OCI-LY1 (cell line): ENCODE measurements around the gene DYRK2.

ENCODE experiments used
- H2AFZ ChIP-seq: fragments of 200-600 bp; sonication (generic), shearing (Covaris generic); 2 replicates; pipeline ENCODE4 v1.6.0; 2014; ENCODE audit warnings: antibody characterized with exemption, mild to moderate bottlenecking, low read length
- H3F3A ChIP-seq: fragments of 200-600 bp; sonication (generic), shearing (Covaris generic); 2 replicates; pipeline ENCODE4 v1.6.0; 2014; ENCODE audit warnings: mild to moderate bottlenecking, antibody characterized with exemption, low read length, moderate library complexity; ENCODE audit not compliant: insufficient read depth
- H3K27ac ChIP-seq: fragments of 200-600 bp; sonication (generic); 2 replicates; pipeline ENCODE4 v1.5.1; 2014; ENCODE audit warnings: low read length, mixed run types, mild to moderate bottlenecking, low read depth; ENCODE audit not compliant: poor library complexity, severe bottlenecking
- H3K27me3 ChIP-seq: fragments of 200-600 bp; sonication (generic); 2 replicates; pipeline ENCODE4 v1.6.0; 2014; ENCODE audit warnings: antibody characterized with exemption, mild to moderate bottlenecking, low read length, moderate library complexity; ENCODE audit not compliant: insufficient read depth
- H3K36me3 ChIP-seq: fragments of 200-600 bp; sonication (generic); 2 replicates; pipeline ENCODE4 v1.6.1; 2014; ENCODE audit warnings: mild to moderate bottlenecking, antibody characterized with exemption, low read length, moderate library complexity, mixed read lengths; ENCODE audit not compliant: insufficient read depth
- H3K4me1 ChIP-seq: fragments of 200-600 bp; sonication (generic); 2 replicates; pipeline ENCODE4 v1.5.1; 2014; ENCODE audit warnings: mild to moderate bottlenecking, low read length, moderate library complexity; ENCODE audit not compliant: insufficient read depth, severe bottlenecking
- H3K4me2 ChIP-seq: fragments of 200-600 bp; sonication (generic), shearing (Covaris generic); 2 replicates; pipeline ENCODE4 v1.6.1; 2014; ENCODE audit warnings: low read length
- H3K4me3 ChIP-seq: fragments of 200-600 bp; sonication (generic); 2 replicates; pipeline ENCODE4 v1.5.1; 2014; ENCODE audit warnings: low read length, low read depth, mild to moderate bottlenecking, mixed read lengths; ENCODE audit not compliant: poor library complexity, severe bottlenecking
- H3K79me2 ChIP-seq: fragments of 200-600 bp; shearing (Covaris generic); 2 replicates; pipeline ENCODE4 v1.6.1; 2016; ENCODE audit warnings: mixed run types, low read length, mixed read lengths; ENCODE audit not compliant: insufficient read depth
- H3K9ac ChIP-seq: fragments of 200-600 bp; sonication (generic), shearing (Covaris generic); 2 replicates; pipeline ENCODE4 v1.6.1; 2014; ENCODE audit warnings: mild to moderate bottlenecking, low read length, mixed read lengths
- H3K9me2 ChIP-seq: fragments of 200-600 bp; sonication (generic), shearing (Covaris generic); 2 replicates; pipeline ENCODE4 v1.6.1; 2014; ENCODE audit warnings: low read depth, mild to moderate bottlenecking, low read length, mixed read lengths
- H3K9me3 ChIP-seq: fragments of 200-600 bp; shearing (Covaris generic); 2 replicates; pipeline ENCODE4 v1.6.1; 2014; ENCODE audit warnings: low read length, mixed read lengths
- H4K20me1 ChIP-seq: fragments of 200-600 bp; sonication (generic), shearing (Covaris generic); 2 replicates; pipeline ENCODE4 v1.6.0; 2016; ENCODE audit warnings: mild to moderate bottlenecking, low read length; ENCODE audit not compliant: insufficient read depth
- EZH2 ChIP-seq: fragments of 200-600 bp; sonication (generic), shearing (Covaris generic); IDR thresholded peaks from 2 replicates; pipeline ENCODE4 v1.8.0; 2017; ENCODE audit warnings: borderline replicate concordance, mixed run types, mild to moderate bottlenecking, antibody characterized with exemption, low read length, moderate library complexity, mixed read lengths
- TF ChIP-seq, protein P1 (sequence below): fragments of 200-600 bp; sonication (generic), shearing (Covaris generic); IDR thresholded peaks from 2 replicates; pipeline ENCODE4 v1.5.1; 2017; ENCODE audit warnings: mild to moderate bottlenecking, antibody characterized with exemption, low read length, moderate library complexity, mixed read lengths

The DYRK2 gene

DNA sequence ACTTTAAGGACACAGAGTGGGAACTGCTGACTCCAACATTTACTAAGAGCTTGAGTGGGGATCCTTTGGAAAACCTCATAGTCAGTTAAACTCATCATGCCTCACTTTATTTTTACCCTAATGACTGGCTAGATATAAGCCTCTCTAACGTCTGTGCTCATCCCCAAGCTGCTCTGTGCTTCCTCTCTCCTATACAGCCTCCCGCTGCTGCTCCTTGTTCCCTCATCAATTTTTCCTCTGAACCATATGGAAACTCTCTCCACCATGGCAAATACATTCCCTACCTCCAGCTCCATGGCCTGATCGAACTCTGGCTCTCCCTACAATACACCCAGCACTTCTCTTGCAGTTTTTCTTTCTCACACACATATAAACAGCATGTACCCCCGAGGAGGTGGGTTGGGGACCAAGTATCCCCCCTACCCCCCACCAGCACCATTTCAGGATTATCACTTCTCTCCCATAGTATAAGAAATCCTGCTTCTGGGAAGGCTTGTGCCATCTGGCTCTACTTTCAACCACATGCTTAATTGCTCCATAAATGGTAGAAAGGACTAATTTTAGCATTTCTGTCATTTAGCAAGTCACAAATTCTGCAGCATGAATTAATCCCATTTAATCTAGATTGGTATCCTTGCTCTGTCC, 39.2 kb upstream of the DYRK2 start:
- no peak overlapping the region for H3K4me3 ChIP-seq
- no peaks in the 10 kb centered on the region for H3K4me1 ChIP-seq
- no peak overlapping the region for H2AFZ ChIP-seq
- no peak overlapping the region for H3K9ac ChIP-seq
- H3K4me2 ChIP-seq: no peak overlapping the region
- H3K27ac ChIP-seq: no peak overlapping the region
- no peaks in the 10 kb centered on the region for H3K36me3 ChIP-seq
- H3K9me3 ChIP-seq: no peaks in the 10 kb centered on the region
- H3F3A ChIP-seq: no peaks in the 10 kb centered on the region
- H3K9me2 ChIP-seq: no peaks in the 10 kb centered on the region
- no peaks in the 10 kb centered on the region for H3K27me3 ChIP-seq
- no peaks in the 10 kb centered on the region for H4K20me1 ChIP-seq
- H3K79me2 ChIP-seq: no peaks in the 10 kb centered on the region
- TF ChIP-seq, protein P1, sequence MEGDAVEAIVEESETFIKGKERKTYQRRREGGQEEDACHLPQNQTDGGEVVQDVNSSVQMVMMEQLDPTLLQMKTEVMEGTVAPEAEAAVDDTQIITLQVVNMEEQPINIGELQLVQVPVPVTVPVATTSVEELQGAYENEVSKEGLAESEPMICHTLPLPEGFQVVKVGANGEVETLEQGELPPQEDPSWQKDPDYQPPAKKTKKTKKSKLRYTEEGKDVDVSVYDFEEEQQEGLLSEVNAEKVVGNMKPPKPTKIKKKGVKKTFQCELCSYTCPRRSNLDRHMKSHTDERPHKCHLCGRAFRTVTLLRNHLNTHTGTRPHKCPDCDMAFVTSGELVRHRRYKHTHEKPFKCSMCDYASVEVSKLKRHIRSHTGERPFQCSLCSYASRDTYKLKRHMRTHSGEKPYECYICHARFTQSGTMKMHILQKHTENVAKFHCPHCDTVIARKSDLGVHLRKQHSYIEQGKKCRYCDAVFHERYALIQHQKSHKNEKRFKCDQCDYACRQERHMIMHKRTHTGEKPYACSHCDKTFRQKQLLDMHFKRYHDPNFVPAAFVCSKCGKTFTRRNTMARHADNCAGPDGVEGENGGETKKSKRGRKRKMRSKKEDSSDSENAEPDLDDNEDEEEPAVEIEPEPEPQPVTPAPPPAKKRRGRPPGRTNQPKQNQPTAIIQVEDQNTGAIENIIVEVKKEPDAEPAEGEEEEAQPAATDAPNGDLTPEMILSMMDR: no peak

DNA sequence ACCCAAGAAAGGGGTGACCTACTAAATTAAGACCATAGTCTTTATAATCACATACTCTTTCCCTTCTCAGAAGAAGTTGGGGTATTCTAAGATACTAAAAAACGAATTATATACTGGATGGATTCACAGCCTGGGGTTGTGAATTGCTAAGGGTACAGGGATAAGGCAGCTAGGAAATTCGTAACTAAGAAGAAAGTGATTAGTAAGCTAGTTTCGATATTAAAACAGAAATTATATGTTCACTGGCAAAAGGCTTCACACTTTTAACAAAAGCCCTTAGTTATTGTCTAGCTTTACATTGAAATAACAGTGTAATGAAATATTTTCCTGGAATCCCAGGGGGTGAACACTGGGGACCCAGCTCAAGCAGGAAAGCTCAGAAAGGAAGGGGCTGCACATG, 35.5 kb upstream of the DYRK2 start:
- no peak for TF ChIP-seq EZH2
- TF ChIP-seq, protein P1: no peak
- Histone ChIP-seq H3K9me2 (no peaks in the 10 kb centered on the region), H3K27me3 (no peaks in the 10 kb centered on the region), H3K4me1 (no peaks in the 10 kb centered on the region), H3K4me2 (no peak overlapping the region), H3F3A (no peaks in the 10 kb centered on the region), H4K20me1 (no peaks in the 10 kb centered on the region), H3K9me3 (no peaks in the 10 kb centered on the region), H3K36me3 (no peaks in the 10 kb centered on the region), H3K27ac (no peak overlapping the region), H3K9ac (no peak overlapping the region), H3K79me2 (no peaks in the 10 kb centered on the region), H2AFZ (no peak overlapping the region), H3K4me3 (no peak overlapping the region)

DNA sequence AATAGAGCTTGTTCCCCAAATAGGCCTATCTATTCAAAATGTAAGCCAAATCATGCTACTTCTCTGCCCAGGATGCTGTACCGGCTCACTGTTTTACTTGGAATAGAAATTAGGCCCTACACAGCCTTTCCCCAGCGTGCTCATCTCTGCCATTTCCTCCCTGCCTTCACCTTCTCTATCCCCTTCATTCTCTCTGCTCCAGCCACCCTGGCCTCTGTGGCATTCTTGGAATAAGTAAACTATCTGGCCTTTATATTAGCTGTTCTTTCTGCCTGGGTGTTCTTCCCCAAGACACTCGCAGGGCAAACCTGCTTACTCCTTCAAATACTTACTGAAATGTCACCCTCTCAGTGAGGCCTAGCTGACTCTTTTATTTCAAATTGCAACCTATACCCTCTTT, 30.9 kb upstream of the DYRK2 start:
- Histone ChIP-seq H3F3A (no peaks in the 10 kb centered on the region), H3K4me1 (no peaks in the 10 kb centered on the region), H3K9ac (no peak overlapping the region), H3K27ac (no peak overlapping the region), H3K9me2 (no peaks in the 10 kb centered on the region), H3K36me3 (no peaks in the 10 kb centered on the region), H3K27me3 (no peaks in the 10 kb centered on the region), H3K4me2 (no peak overlapping the region), H3K79me2 (no peaks in the 10 kb centered on the region), H2AFZ (no peak overlapping the region), H3K9me3 (no peaks in the 10 kb centered on the region), H3K4me3 (no peak overlapping the region), H4K20me1 (no peaks in the 10 kb centered on the region)
- TF ChIP-seq EZH2: no peak
- TF ChIP-seq, protein P1: no peak
